GM21619 (cell line): ENCODE data around the gene NRXN3.

ENCODE experiments used
- ATAC-seq: cut with Tn5 transposase; IDR thresholded peaks from one replicate; pipeline ENCODE4 v1.9.1; 2021; ENCODE audit not compliant: unreplicated experiment

Gene NRXN3

DNA sequence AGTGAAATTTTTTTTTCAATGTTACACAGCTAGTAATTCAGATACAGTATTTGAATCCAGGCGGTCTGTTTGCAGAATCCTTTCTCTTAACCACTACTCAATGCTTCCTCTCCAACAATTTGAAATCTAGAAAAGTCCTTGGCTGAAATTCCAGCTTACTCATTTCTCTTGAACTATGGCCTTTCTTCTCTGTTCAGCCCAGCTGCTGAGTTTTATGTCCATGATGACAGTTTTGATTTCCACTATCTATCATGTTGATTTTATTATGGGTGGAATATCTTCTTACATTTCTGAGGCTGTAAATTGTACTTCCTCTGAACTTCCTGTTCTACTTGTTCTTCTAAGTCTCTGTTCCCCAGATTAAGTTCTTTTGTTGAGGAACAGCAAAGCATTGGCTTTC, 1725.8 kb downstream of the NRXN3 start:
- no peak for ATAC-seq

- ATAC-seq: no peak
Measured at GRCh38 chr14:79899610-79900009, 1729.4 kb downstream of the NRXN3 start.

- ATAC-seq: no peak
Measured at GRCh38 chr14:79904497-79904896, 1734.3 kb downstream of the NRXN3 start.

DNA sequence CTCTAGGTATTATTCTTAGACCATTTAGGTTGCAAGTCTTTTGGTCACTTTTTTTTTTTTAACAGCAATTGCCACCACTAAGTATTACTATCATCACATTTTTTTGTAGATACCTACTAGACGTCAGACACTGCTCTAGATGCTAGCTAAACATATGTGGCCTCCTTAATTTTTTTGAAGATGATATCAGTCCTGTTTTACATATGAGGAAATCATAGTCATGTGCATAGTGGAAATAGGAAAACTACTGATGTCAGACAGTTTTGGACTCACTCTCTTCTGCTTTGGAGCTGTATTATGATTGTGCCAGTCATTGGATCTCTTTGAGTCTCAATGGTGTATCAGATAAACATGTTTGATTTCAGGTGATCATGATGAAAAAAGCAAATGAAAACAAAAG, 1736.8 kb downstream of the NRXN3 start:
- no peak for ATAC-seq

- ATAC-seq: no peak
Measured at GRCh38 chr14:79910086-79910485, 1739.9 kb downstream of the NRXN3 start.

DNA sequence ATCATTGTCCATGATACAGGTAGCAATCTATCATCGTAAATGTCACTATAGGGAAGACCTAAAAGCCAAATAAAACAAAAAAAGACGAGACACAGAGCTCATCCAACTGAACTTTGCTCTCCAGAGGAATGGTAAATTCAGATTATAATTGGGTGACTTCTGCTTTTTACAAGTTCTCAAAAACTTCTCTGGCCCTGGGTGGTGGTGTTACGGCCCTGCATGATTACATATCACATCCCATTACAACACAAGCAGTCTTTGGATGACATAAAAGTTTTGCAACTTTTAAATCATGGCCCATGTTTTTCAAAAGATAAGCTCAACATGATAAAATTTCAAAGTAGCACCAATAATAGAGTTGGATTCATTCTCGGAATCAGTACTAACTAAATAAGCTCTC, 1741.6 kb downstream of the NRXN3 start:
- ATAC-seq: no peak

DNA sequence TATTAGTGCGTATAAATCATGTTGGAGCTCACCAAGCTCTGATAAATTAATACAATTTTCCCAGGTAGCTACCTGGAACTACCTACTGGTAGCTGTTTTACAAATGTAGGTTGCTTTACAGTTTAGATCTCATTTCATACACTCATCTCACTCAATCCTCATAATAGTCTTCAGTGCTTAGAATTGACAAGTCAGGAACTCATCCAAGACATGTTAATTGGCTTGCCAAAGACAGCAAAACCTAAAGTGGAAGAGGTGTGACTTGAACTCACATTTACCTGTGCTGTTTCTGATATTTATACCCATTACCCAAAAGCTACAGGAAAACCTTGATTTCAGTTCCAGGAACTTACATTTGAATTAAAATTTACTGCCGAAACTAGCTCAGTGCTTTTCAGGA, 1744.4 kb downstream of the NRXN3 start:
- ATAC-seq: no peak

GRCh38 chr14:79915406-79915805, 1745.2 kb downstream of the NRXN3 start:
- no peak for ATAC-seq

DNA sequence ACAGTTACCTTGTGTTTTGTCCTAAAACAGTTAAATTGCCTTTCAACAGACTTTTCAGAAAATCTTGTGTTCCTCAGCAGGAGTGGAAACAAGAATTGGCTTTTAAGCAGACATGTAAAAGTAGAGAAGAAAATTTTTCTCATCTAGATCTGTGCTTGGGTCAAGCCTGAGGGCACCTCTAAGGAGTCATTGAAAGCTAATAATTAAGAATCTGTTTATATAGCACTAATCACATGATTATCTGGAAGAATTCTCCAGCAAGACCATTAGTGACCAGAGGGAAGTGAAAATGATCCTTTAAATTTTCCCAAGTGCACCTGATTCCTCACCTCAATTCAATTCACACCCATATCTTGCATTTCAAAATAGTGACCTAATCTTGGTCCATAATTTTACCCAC, 1746.1 kb downstream of the NRXN3 start:
- no peak for ATAC-seq

DNA sequence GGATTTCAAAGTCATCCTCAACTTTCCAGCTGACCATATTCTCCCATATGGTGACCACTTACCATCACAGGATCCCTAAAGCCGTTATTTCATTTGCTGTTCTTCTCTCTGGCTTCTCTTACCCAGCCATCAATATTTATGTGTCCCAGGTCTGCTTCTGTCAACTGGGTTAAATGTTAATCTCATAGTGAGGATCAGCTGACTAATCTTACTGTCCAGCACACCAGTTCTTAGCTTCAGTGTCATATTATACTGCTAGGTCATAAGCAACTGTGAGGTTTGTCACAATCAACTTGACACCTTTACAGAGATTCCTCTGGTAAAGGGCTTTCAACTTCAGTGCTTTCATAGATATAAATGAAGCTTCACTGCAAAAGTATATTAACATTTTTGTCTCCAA, 1746.7 kb downstream of the NRXN3 start:
- no peak for ATAC-seq
